HG02981 (cell line): ENCODE data around the gene SUPT6H.

Experiments used
- ATAC-seq: cut with Tn5 transposase; IDR thresholded peaks from one replicate; pipeline ENCODE4 v1.9.1; 2021; ENCODE audit warnings: mild to moderate bottlenecking, moderate library complexity; ENCODE audit not compliant: unreplicated experiment

Gene SUPT6H

DNA sequence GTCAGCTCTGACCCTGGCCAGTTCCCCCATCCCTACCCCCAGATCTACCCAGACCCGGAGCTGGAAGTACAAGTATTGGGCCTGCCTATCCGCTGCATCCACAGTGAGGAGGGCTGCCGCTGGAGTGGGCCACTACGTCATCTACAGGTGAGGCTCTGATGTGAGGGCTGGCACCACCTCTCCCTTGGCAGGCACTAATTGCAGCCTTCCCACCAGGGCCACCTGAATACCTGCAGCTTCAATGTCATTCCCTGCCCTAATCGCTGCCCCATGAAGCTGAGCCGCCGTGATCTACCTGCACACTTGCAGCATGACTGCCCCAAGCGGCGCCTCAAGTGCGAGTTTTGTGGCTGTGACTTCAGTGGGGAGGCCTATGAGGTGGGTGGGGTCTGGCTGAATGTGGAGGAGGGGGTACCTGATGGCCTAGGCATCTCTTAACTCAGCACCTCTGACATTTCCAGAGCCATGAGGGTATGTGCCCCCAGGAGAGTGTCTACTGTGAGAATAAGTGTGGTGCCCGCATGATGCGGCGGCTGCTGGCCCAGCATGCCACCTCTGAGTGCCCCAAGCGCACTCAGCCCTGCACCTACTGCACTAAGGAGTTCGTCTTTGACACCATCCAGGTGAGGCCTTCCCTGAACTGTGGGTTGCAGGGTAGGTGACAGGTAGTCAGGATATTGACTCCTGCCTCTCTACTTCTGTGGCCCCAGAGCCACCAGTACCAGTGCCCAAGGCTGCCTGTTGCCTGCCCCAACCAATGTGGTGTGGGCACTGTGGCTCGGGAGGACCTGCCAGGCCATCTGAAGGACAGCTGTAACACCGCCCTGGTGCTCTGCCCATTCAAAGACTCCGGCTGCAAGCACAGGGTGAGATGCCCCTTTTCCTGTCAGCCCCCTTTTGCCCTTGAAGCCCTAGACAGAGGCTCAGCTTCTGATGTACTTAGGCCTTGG is 86.1 kb downstream of the SUPT6H start:
- ATAC-seq = no peak

DNA sequence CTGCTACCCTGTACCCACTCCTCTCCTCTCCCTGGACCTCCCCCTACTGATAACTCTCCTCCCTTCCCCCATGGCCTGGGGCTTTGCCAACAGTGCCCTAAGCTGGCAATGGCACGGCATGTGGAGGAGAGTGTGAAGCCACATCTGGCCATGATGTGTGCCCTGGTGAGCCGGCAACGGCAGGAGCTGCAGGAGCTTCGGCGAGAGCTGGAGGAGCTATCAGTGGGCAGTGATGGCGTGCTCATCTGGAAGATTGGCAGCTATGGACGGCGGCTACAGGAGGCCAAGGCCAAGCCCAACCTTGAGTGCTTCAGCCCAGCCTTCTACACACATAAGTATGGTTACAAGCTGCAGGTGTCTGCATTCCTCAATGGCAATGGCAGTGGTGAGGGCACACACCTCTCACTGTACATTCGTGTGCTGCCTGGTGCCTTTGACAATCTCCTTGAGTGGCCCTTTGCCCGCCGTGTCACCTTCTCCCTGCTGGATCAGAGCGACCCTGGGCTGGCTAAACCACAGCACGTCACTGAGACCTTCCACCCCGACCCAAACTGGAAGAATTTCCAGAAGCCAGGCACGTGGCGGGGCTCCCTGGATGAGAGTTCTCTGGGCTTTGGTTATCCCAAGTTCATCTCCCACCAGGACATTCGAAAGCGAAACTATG is 87.0 kb downstream of the SUPT6H start:
- ATAC-seq = no peak

DNA sequence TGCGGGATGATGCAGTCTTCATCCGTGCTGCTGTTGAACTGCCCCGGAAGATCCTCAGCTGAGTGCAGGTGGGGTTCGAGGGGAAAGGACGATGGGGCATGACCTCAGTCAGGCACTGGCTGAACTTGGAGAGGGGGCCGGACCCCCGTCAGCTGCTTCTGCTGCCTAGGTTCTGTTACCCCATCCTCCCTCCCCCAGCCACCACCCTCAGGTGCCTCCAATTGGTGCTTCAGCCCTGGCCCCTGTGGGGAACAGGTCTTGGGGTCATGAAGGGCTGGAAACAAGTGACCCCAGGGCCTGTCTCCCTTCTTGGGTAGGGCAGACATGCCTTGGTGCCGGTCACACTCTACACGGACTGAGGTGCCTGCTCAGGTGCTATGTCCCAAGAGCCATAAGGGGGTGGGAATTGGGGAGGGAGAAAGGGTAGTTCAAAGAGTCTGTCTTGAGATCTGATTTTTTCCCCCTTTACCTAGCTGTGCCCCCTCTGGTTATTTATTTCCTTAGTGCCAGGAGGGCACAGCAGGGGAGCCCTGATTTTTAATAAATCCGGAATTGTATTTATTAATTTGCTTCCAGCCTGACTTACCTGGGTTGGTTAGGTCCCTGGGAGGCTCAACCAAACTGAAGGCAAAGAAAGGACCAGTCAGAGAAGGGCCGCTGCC is 87.6 kb downstream of the SUPT6H start:
- ATAC-seq = peak; percentile 5

DNA sequence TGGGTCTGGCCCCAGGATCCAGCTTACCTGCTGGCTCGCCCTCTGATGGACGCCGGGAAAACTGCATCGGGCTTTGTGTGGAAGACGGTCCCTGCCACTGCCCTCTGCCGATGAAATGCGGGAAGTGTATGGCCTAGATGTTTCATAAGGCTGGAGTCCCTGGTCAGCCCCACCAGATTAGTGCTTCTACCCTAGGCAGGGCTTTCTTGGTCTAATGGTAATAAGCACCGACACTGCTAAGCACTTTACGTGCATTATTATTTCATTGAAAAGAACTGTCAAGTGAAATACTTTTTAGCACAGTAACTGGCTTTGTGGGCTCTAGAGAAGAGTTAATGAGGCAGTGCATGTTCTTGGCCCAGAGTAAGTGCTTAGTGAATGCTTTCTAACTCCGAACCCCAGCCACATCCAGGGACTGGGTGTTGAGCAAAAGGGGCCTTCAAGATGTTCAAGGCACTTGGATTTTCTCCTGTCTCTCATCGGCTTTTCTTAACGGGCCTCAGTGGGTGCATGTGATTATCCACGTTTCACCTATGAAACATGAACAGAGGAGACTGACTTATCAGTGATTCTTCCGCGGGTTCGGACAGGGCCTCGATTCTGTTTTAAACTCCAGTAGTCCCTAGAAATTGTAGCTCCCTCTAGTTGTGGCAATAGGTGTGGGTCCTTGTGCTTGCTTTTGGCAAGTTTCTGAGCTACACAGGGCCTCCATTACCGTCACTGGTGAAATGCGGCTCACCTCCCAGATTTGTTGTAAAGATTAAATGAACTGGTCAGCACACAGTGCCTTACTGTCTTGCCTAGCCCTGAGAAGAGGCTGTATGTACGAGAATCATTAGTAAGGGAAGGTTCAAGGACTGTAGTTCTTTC is 88.4 kb downstream of the SUPT6H start:
- ATAC-seq = peak; percentile 64

DNA sequence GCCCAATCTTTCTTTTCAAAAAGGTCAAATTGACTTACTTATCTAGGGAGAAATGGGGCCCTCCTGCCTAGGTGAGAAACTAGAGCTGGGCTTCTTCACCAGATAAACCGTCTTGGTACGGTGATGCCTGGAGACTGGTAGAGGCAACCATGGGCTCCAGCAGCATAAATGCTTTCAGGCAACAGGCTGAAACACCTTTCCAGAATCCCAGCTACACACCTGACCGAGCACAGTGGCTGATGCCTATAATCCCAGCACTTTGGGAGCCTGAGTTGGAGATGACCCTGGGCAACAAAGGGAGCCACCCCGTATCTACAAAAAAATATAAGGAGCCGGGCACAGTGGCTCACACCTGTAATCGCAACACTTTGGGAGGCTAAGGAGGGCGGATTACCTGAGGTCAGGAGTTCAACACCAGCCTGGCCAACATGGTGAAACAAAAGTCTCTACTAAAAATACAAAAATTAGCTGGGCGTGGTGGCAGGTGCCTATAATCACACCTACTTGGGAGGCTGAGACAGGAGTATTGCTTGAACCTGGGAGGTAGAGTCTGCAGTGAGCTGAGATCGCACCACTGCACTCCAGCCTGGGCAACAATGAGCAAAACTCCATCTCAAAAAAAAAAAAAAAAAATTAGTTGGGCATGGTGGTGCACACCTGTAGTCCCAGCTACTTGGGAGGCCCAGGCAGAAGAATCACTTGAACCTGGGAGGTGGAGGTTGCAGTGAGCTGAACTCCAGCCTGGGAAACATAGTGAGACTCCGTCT is 89.8 kb downstream of the SUPT6H start:
- no peak for ATAC-seq
